ENCODE data around the gene PRL.

DNA sequence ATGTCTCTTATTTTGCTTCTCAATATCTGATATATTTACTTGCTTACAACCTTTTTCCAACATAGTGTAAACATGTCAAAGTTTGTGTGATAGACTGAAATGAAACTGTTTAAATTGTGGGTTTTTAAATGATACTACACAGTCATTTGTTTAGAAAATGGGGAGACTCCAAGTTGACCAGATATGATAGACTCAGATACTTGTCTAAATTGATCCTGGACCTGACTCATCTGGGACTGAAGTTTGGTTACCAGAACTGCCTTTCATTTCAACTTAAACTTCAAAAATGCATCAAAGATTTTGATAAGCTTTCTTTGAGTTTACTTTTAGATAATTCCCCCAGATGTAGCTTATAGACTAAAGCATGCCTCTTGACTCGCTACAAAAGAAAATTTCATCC lies 27.0 kb upstream of the PRL start:
- TF ChIP-seq POLR2A (IDR thresholded peaks at IDR 0.05) = no peak
- TF ChIP-seq, protein P1, sequence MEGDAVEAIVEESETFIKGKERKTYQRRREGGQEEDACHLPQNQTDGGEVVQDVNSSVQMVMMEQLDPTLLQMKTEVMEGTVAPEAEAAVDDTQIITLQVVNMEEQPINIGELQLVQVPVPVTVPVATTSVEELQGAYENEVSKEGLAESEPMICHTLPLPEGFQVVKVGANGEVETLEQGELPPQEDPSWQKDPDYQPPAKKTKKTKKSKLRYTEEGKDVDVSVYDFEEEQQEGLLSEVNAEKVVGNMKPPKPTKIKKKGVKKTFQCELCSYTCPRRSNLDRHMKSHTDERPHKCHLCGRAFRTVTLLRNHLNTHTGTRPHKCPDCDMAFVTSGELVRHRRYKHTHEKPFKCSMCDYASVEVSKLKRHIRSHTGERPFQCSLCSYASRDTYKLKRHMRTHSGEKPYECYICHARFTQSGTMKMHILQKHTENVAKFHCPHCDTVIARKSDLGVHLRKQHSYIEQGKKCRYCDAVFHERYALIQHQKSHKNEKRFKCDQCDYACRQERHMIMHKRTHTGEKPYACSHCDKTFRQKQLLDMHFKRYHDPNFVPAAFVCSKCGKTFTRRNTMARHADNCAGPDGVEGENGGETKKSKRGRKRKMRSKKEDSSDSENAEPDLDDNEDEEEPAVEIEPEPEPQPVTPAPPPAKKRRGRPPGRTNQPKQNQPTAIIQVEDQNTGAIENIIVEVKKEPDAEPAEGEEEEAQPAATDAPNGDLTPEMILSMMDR (IDR thresholded peaks at IDR 0.05) = no peak
